ENCODE data around the gene ETNPPL.

The ETNPPL gene

GRCh38 chr4:108793415-108793814 lies 30.6 kb upstream of the ETNPPL start:
- no peaks in the 10 kb centered on the region for H3K4me1 ChIP-seq (ENCODE audit: low read length)
- H2AFZ ChIP-seq (ENCODE audit: low read depth, low read length): no peak overlapping the region
- H4K20me1 ChIP-seq (ENCODE audit: insufficient read depth, low read length): no peaks in the 10 kb centered on the region
- H3K4me2 ChIP-seq (ENCODE audit: low read length): no peak overlapping the region
- no peak overlapping the region for H3K9ac ChIP-seq (ENCODE audit: low read length)
- no peaks in the 10 kb centered on the region for H3K79me2 ChIP-seq (ENCODE audit: low read length)
- no peaks in the 10 kb centered on the region for H3K9me3 ChIP-seq (ENCODE audit: insufficient read depth, low read length)
- TF ChIP-seq CTCF (IDR thresholded peaks at IDR 0.05; ENCODE audit: low read depth, low read length): no peak
- TF ChIP-seq EZH2phosphoT487 (IDR thresholded peaks at IDR 0.05; ENCODE audit: low read depth): no peak
- no peak overlapping the region for H3K4me3 ChIP-seq (ENCODE audit: low read length)
- H3K36me3 ChIP-seq (replicated peaks; ENCODE audit: low read depth, low read length): no peaks in the 10 kb centered on the region
- H3K27me3 ChIP-seq (ENCODE audit: low read depth, low read length): no peaks in the 10 kb centered on the region
- H3K27ac ChIP-seq (ENCODE audit: low read length): no peak overlapping the region

- Histone ChIP-seq H3K4me1 (ENCODE audit: low read length) (no peaks in the 10 kb centered on the region), H3K36me3 (replicated peaks; ENCODE audit: low read depth, low read length) (no peaks in the 10 kb centered on the region), H3K27me3 (ENCODE audit: low read depth, low read length) (no peaks in the 10 kb centered on the region), H2AFZ (ENCODE audit: low read depth, low read length) (no peak overlapping the region), H3K27ac (ENCODE audit: low read length) (no peak overlapping the region), H3K79me2 (ENCODE audit: low read length) (no peaks in the 10 kb centered on the region), H3K4me2 (ENCODE audit: low read length) (no peak overlapping the region), H3K9me3 (ENCODE audit: insufficient read depth, low read length) (no peaks in the 10 kb centered on the region), H3K9ac (ENCODE audit: low read length) (no peak overlapping the region), H4K20me1 (ENCODE audit: insufficient read depth, low read length) (no peaks in the 10 kb centered on the region), H3K4me3 (ENCODE audit: low read length) (no peak overlapping the region)
- TF ChIP-seq CTCF (IDR thresholded peaks at IDR 0.05; ENCODE audit: low read depth, low read length) (no peak), EZH2phosphoT487 (IDR thresholded peaks at IDR 0.05; ENCODE audit: low read depth) (no peak)
These were observed 25.9 kb upstream of the ETNPPL start for GRCh38 chr4:108788731-108789130.

GRCh38 chr4:108787724-108788123 lies 24.9 kb upstream of the ETNPPL start:
- Histone ChIP-seq H3K27me3 (ENCODE audit: low read depth, low read length) (no peaks in the 10 kb centered on the region), H3K9me3 (ENCODE audit: insufficient read depth, low read length) (no peaks in the 10 kb centered on the region), H3K4me2 (ENCODE audit: low read length) (no peak overlapping the region), H3K4me1 (ENCODE audit: low read length) (no peaks in the 10 kb centered on the region), H3K79me2 (ENCODE audit: low read length) (no peaks in the 10 kb centered on the region), H3K9ac (ENCODE audit: low read length) (no peak overlapping the region), H3K27ac (ENCODE audit: low read length) (no peak overlapping the region), H3K4me3 (ENCODE audit: low read length) (no peak overlapping the region), H4K20me1 (ENCODE audit: insufficient read depth, low read length) (no peaks in the 10 kb centered on the region), H2AFZ (ENCODE audit: low read depth, low read length) (no peak overlapping the region), H3K36me3 (replicated peaks; ENCODE audit: low read depth, low read length) (no peaks in the 10 kb centered on the region)
- TF ChIP-seq EZH2phosphoT487 (IDR thresholded peaks at IDR 0.05; ENCODE audit: low read depth) (no peak), CTCF (IDR thresholded peaks at IDR 0.05; ENCODE audit: low read depth, low read length) (no peak)

- H3K79me2 ChIP-seq (ENCODE audit: low read length): no peaks in the 10 kb centered on the region
- no peak overlapping the region for H3K27ac ChIP-seq (ENCODE audit: low read length)
- H3K9me3 ChIP-seq (ENCODE audit: insufficient read depth, low read length): no peaks in the 10 kb centered on the region
- no peak overlapping the region for H3K9ac ChIP-seq (ENCODE audit: low read length)
- H3K4me3 ChIP-seq (ENCODE audit: low read length): no peak overlapping the region
- H3K4me2 ChIP-seq (ENCODE audit: low read length): no peak overlapping the region
- no peak overlapping the region for H2AFZ ChIP-seq (ENCODE audit: low read depth, low read length)
- TF ChIP-seq EZH2phosphoT487 (IDR thresholded peaks at IDR 0.05; ENCODE audit: low read depth): no peak
- no peak for TF ChIP-seq CTCF (IDR thresholded peaks at IDR 0.05; ENCODE audit: low read depth, low read length)
- no peaks in the 10 kb centered on the region for H3K36me3 ChIP-seq (replicated peaks; ENCODE audit: low read depth, low read length)
- H4K20me1 ChIP-seq (ENCODE audit: insufficient read depth, low read length): no peaks in the 10 kb centered on the region
- no peaks in the 10 kb centered on the region for H3K27me3 ChIP-seq (ENCODE audit: low read depth, low read length)
- no peaks in the 10 kb centered on the region for H3K4me1 ChIP-seq (ENCODE audit: low read length)
These were observed 24.3 kb upstream of the ETNPPL start for GRCh38 chr4:108787106-108787505.

Data from OCI-LY3 (cell line).